ENCODE results near the gene ERCC4.
"Not testable (repeated sequence)": the region's sequence is repeated elsewhere in the genome, so short reads cannot be mapped to it uniquely, and the experiment has no call there.

Gene ERCC4

GRCh38 chr16:13919683-13920509 lies at the start of gene ERCC4:
TSS of gene ERCC4 (plus strand) at chr16:13920154. CDS start at chr16:13920166, 12 bp downstream.
- DNase-seq (ENCODE audit: low read depth), result peak; percentile 98

GRCh38 chr16:13873835-13874438 lies 46.0 kb upstream of the ERCC4 start:
- no peak for DNase-seq (ENCODE audit: low read depth)

GRCh38 chr16:13875614-13876284 lies 44.2 kb upstream of the ERCC4 start:
- no peak for DNase-seq (ENCODE audit: low read depth)

DNA sequence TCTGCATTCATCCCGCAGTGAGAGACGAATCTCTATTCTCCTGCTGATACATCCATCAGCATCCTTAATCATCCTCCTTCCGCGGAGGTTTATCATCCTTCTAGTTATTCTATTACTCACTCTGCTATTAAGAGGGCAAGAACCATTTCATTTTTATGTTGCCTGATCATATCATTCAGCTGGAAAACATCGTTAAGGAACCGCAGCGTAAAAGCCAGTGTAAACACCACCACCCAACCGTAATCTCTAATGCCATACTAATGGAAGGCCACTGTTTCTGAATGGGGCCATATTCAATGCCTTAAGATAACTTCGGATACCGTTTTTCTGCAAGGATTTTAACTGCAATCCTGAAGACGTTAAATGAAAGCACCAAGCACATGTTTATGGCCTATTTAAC lies 36.7 kb upstream of the ERCC4 start:
- no peak for DNase-seq (ENCODE audit: low read depth)

- no peak for DNase-seq (ENCODE audit: low read depth)
These were observed 36.1 kb upstream of the ERCC4 start for GRCh38 chr16:13883881-13884280.

DNA sequence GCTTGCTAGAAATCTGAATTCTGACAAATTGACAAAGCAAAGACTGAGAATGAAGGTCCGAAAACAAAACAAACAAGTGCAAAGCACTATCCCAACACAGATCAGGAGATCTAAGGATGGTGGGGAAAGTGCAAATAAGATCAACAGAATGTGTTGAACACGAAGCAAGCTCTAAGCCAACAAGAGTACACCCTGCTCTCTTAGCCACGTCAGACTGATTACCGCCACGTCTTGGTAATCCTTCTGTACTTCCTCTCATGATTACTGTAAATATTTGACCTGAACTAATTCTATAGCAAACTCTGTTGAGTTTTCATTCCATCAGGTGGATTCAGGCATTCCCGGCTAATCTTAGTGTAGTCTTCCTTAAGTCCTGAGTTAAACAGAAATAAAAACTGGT lies 34.3 kb upstream of the ERCC4 start:
- no peak for DNase-seq (ENCODE audit: low read depth)

DNA sequence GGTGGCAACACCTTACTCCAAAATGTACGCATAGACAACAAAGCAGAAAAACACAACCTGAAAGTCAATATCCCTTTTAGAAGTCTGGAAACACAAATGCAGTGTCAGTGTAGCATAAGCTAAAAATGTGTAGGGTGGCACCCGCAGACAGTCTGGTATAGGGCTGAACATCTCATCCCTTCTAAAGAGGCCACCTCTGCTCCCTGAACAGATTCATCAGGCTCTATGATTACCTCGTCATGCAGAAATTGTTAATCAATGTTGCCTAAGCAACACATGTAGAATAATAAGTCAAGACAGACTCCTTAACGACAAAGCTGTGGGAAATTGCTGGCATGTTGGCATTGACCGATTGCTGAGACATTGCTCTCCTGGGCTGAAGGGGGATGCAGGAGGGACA lies 33.3 kb upstream of the ERCC4 start:
- DNase-seq (ENCODE audit: low read depth), result no peak

DNA sequence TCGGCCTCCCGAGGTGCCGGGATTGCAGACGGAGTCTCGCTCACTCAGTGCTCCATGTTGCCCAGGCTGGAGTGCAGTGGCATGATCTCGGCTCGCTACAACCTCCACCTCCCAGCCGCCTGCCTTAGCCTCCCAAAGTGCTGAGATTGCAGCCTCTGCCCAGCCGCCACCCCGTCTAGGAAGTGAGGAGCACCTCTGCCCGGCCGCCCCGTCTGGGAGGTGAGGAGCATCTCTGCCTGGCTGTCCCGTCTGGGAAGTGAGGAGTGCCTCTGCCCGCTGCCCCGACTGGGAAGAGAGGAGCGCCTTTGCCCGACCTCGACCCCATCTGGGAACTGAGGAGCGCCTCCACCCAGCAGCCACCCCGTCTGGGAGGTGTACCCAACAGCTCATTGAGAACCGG lies 30.6 kb upstream of the ERCC4 start:
- not testable (repeated sequence) for DNase-seq (ENCODE audit: low read depth)

GRCh38 chr16:13892301-13892700 lies 27.7 kb upstream of the ERCC4 start:
- no peak for DNase-seq (ENCODE audit: low read depth)

GRCh38 chr16:13895516-13895915 lies 24.4 kb upstream of the ERCC4 start:
- no peak for DNase-seq (ENCODE audit: low read depth)

DNA sequence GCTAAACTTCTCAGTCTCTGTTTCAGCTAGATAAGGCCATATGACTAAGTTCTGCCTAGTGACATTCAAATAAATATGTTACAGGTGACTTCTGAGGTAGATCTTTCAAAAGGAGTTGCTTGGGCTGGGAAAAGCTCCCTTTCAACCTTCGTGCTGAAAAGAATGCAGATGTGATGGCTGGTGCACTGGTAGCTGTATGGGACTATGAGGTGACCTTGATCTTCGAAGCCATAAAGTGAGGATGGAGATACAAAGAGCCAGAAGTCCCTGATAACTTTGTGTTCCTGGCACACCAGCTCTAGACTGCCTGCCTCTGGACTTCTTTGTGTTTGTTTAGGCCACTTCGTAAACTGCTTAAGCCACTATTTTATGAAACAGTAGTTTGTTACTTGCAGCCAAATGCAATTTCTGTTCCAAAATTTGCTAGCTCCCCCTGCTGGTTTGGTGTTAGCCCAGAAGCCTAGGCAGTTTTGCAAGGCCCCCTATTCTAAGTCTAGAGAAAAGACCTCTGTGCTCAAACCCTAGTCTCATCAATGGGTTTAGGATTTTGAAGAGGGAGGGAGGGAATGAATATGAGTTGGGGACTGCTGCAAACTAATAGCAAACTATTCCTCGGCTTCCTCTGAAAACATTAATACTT lies 23.3 kb upstream of the ERCC4 start:
- no peak for DNase-seq (ENCODE audit: low read depth)

DNA sequence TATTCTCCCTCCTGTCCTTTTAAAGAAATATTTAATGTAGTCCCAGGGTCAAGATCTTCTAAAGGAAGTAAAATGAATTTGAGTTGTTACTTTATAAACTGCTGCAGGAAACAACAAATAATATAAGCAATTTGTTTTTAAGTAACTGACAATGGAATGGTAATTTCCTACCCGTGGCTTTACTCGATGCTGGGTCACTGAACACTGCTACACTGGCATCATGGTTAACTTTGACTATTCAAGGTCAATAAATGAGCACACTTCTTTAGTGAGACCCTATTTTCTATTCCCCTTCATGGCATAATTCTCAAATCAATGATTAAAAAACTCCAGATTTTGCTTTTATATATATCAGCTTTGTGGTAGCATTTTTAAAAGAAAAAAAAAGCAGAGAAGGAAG lies 22.1 kb upstream of the ERCC4 start:
- no peak for DNase-seq (ENCODE audit: low read depth)

DNA sequence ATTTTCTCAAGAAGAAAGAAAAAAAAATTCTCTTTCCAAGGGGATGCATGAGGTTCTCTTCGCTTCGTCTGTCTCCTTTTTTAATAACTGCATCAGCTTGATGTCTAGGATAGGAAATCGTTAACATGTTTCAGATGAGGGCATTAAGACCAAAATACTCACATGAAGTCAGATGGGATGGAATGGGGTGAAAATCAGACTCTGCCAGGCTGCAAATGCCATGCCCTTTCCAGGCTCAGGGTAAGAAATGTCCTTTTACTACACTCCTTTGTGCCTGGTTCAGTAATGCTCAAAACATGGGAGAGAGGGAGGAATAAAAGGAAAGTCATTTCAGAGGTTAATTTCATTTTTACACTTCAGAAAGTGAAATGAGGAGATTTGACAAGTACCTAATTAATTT lies 21.7 kb upstream of the ERCC4 start:
- DNase-seq (ENCODE audit: low read depth), result no peak

GRCh38 chr16:13902052-13902451 lies 17.9 kb upstream of the ERCC4 start:
- no peak for DNase-seq (ENCODE audit: low read depth)

GRCh38 chr16:13902677-13903076 lies 17.3 kb upstream of the ERCC4 start:
- no peak for DNase-seq (ENCODE audit: low read depth)

- no peak for DNase-seq (ENCODE audit: low read depth)
These were observed 15.7 kb upstream of the ERCC4 start for GRCh38 chr16:13904179-13904691.

DNA sequence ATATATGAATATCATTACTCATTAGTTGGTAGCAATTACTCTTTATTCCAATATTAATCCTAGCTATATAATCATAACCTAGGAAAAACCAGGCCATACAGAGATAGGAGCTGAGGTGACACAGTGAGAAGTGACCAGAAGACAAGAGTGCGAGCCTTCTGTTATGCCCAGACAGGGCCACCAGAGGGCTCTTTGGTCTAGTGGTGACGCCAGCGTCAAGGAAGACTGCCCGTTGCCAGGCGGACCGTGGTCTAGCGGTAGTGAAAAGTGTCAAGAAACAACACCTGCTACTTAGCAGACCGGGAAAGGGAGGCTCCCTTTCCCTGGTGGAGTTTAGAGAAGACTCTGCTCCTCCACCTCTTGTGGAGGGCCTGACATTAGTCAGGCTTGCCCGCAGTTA lies 15.1 kb upstream of the ERCC4 start:
- not testable (repeated sequence) for DNase-seq (ENCODE audit: low read depth)

DNA sequence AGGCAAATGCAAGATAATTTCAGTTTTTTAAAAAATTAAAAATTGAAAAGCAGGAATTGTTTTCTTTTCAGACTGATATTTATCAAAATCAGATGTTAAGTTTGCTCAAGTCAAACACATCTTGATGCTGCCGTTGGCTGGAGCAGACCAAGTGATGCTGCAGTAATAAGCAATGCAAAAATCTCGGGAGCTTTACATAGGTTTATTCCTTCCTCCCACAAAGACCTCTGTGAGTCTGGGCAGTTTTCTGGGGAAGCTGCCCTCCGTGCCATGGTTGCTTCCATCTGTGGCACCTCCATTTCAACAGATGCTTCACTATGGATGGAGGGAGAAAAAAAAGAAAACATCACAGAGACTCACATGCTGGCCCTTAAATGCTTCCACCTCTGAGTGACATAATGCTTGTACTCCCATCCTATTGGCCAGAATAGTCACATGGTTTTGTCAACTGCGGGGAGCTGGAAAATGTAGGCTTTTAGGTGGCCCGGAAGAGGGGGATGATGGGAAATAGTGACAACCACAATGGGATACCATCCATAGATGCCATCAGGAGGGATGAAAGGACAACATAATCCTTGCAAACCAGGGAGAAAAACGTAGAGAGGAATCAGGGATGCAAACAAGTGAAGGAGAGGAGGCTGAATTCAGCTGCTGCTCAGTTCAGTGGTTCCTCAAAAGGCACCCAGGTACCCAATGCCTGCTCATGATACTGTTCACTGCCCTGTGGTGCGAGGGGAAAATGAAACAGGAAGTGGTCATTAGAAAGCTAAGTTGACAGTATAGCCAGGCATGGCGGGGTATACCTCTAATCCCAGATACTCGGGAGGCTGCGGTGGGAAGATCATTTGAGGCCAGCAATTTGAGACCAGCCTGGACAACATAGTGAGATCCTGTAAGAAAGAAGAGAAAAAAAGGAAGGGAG lies 13.5 kb upstream of the ERCC4 start:
- DNase-seq (ENCODE audit: low read depth), result no peak

DNA sequence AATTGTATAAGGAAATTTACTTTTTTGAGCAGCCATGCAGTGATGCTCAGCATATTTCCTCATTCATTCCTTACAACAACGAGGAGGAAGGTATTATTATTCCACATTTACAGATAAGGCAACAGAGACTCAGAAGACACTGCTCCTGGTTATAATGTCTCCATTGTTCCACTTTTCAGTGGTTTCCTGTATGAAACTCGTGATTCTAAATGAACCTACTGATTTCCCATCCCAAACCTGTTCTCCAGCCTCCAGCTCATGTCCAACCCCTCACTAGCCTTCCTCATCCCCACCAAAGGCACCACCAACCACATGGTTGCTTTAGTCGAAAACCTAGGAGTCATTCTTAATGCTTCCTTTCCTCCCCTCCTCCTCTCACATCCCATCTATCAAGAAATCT lies 12.5 kb upstream of the ERCC4 start:
- no peak for DNase-seq (ENCODE audit: low read depth)

DNA sequence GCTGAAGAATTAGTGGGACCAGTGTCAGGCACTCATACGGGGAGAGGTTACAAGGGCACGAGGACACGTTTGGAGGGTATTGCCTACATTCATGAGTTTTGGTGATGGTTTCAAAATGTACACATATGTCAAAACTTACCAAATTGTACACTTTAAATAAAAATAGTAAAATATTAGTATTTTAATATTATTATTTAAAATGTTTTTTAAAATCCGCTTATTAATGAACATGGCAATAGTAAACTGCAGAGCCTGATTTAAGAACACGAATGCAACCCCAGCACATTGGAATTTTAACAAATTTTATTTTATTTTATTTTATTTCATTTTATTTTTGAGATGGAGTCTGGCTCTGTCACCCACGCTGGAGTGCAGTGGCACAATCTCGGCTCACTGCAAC lies 10.9 kb upstream of the ERCC4 start:
- DNase-seq (ENCODE audit: low read depth), result no peak

- peak; percentile 41 for DNase-seq (ENCODE audit: low read depth)
These were observed 10.1 kb upstream of the ERCC4 start for GRCh38 chr16:13909872-13910303.
